Right ventricle myocardium inferior (tissue), 1 donor: ENCODE data around the gene MAP3K20. TPM values are rescaled to one million over a fixed set of nuclear protein-coding genes. Genes with fewer than 3 reads are reported as not detected.

Source experiments
- ATAC-seq: fragments of 200-7000 bp; cut with Tn5 transposase; one replicate; pipeline ENCODE4 v1.9.1; 2020; ENCODE audit warnings: mild to moderate bottlenecking, moderate library complexity
- DNase-seq: peaks from one replicate; pipeline ENCODE4 v3.0.0; 2021; ENCODE audit errors: missing footprints
- intact Hi-C: fragments of 100-400 bp; cut with DNase I; formaldehyde crosslinking; loops from one replicate; pipeline ENCODE4 v1.11.0; 2022
- total RNA-seq: library from RNA; stranded (reverse); fragmentation: NEBNext Ultra II Directional; extraction: Animal tissue kit (Norgen Biotek cat#: 25700); gene quantifications from one replicate; pipeline ENCODE4 v1.2.1, GENCODE V29; 2021
- donor health status: DM: no; HTN: yes; CAD: no; lungs with severe emphysema.

The MAP3K20 gene
- total RNA-seq, 1 donor from 2014 or later = 435 TPM

- ATAC-seq (no peak), DNase-seq (no peak)
- intact Hi-C loops = no loop called here
These were observed 236.4 kb downstream of the MAP3K20 start for GRCh38 chr2:173311844-173312606.
